ENCODE data around the gene KRT15. TPM values are rescaled to one million over a fixed set of nuclear protein-coding genes. Genes with fewer than 3 reads are reported as not detected.

KRT15 gene
- total RNA-seq, 1 donor from 2014 or later, result 0.79 TPM

DNA sequence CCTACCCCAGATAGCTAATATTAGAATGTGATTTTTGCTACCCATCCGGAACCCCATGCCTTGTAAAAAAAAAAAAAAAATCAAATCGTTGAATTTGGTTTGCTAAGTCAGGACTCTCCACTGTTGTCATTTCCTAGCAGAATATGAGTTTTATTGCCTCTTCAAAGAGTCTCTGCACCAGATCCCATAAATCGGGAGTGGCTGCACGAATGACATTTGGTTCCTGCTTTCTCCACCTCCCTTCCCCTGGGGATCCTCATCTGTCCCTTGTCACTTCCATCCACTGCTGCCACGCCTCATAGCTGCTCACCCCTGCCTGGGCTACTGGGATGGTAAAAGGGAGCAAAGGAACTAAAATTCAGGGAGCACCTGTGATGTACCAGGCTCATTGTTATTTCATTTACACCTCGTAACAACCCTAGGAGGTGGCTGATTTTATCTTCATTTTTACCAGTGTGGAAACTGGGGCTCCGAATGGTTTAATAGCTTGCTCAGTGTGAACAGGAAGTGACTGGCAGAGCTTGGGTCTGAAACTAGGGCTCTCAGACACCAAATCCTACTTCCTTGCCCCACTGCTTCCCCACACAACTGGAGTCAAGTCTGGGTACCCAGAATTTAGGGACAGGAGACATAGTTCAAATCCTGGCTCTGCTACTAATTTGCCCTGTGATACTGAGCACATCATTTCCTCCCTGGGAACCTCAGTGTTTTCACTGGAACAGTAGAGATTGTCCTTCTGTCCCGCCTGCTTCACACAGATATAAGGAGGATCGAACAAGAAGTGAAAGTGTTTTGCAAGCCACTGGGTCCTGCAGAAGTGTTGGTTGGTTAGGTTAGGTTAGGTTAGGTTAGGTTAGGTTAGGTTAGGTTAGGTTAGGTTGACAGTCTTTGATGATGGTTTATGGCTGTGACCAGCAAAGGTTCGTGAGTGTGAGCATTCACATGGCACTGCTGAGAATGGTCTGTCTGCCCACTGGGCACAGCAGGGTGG lies 28.4 kb downstream of the KRT15 start:
- Histone ChIP-seq H3K27me3 (ENCODE audit: insufficient read depth, low read length) (peaks cover 3% of the 10 kb centered on the region), H2AFZ (ENCODE audit: low read depth, low read length) (no peak overlapping the region), H3K36me3 (ENCODE audit: insufficient read depth, low read length) (no peaks in the 10 kb centered on the region), H3K4me1 (ENCODE audit: insufficient read depth, low read length) (peaks cover 14% of the 10 kb centered on the region), H3K9me3 (ENCODE audit: insufficient read depth, low read depth, low read length) (no peaks in the 10 kb centered on the region), H3K79me2 (ENCODE audit: insufficient read depth, low read length) (no peaks in the 10 kb centered on the region), H3K4me3 (ENCODE audit: insufficient read depth, low read depth, low read length) (no peak overlapping the region), H3K4me2 (ENCODE audit: low read length) (no peak overlapping the region), H3K9ac (ENCODE audit: low read length) (no peak overlapping the region), H3K27ac (ENCODE audit: low read depth, low read length) (no peak overlapping the region), H4K20me1 (ENCODE audit: insufficient read depth, low read length) (no peaks in the 10 kb centered on the region)
- Mint-ChIP-seq H3K36me3 (ENCODE audit: low read depth, unreplicated experiment) (peaks cover 2% of the 10 kb centered on the region), H3K27ac (ENCODE audit: unreplicated experiment) (no peak overlapping the region), H3K9me3 (ENCODE audit: unreplicated experiment) (no peaks in the 10 kb centered on the region), H3K4me1 (ENCODE audit: low read depth, unreplicated experiment) (peaks cover 14% of the 10 kb centered on the region), H3K27me3 (ENCODE audit: low read depth, unreplicated experiment) (peaks cover 51% of the 10 kb centered on the region), H3K4me3 (ENCODE audit: unreplicated experiment) (no peak overlapping the region)
- DNase-seq (ENCODE audit: low read depth), result no peak
- TF ChIP-seq, protein P1, sequence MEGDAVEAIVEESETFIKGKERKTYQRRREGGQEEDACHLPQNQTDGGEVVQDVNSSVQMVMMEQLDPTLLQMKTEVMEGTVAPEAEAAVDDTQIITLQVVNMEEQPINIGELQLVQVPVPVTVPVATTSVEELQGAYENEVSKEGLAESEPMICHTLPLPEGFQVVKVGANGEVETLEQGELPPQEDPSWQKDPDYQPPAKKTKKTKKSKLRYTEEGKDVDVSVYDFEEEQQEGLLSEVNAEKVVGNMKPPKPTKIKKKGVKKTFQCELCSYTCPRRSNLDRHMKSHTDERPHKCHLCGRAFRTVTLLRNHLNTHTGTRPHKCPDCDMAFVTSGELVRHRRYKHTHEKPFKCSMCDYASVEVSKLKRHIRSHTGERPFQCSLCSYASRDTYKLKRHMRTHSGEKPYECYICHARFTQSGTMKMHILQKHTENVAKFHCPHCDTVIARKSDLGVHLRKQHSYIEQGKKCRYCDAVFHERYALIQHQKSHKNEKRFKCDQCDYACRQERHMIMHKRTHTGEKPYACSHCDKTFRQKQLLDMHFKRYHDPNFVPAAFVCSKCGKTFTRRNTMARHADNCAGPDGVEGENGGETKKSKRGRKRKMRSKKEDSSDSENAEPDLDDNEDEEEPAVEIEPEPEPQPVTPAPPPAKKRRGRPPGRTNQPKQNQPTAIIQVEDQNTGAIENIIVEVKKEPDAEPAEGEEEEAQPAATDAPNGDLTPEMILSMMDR (IDR thresholded peaks at IDR 0.05; ENCODE audit: insufficient read depth, low read depth, low read length), result no peak
- TF ChIP-seq EZH2 (IDR thresholded peaks at IDR 0.05; ENCODE audit: insufficient read depth, low read length), result no peak
- no peak for FAIRE-seq

DNA sequence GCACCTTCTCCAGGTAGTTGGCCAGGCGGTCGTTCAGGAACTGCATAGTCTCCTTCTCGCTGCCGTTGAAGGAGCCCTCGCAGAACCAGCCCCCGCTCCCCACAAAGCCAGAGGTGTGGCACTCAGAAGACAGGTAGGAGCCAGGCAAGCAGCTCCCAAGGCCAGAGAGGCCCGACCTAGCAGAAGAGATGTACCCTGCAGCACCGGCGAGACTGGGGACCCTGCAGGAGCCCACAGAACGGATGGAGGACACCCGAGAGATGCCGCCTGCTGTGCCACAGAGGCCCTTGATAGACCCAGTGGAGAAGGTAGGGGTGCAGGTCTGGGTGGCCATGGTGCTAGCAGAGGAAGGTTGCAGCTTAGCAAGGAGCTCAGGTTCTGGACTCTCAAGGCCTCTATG lies 29.2 kb downstream of the KRT15 start, which contains the start of gene KRT36:
Gene KRT36 (minus strand): TSS at position 380 of the 400 bp plus-strand sequence. CDS start 46 bp downstream, at position 334.
- Mint-ChIP-seq H3K27me3 (ENCODE audit: low read depth, unreplicated experiment) (peaks cover 55% of the 10 kb centered on the region), H3K4me1 (ENCODE audit: low read depth, unreplicated experiment) (peaks cover 7% of the 10 kb centered on the region), H3K36me3 (ENCODE audit: low read depth, unreplicated experiment) (peaks cover 2% of the 10 kb centered on the region), H3K27ac (ENCODE audit: unreplicated experiment) (no peak within 1 kb of the TSS), H3K4me3 (ENCODE audit: unreplicated experiment) (no peak within 1 kb of the TSS), H3K9me3 (ENCODE audit: unreplicated experiment) (no peaks in the 10 kb centered on the region)
- H3K79me2 ChIP-seq (ENCODE audit: insufficient read depth, low read length), result no peaks in the 10 kb centered on the region
- H3K9ac ChIP-seq (ENCODE audit: low read length), result no peak within 1 kb of the TSS
- peaks cover 10% of the 10 kb centered on the region for H3K4me1 ChIP-seq (ENCODE audit: insufficient read depth, low read length)
- H3K4me2 ChIP-seq (ENCODE audit: low read length), result no peak within 1 kb of the TSS
- no peak within 1 kb of the TSS for H3K4me3 ChIP-seq (ENCODE audit: insufficient read depth, low read depth, low read length)
- H3K27me3 ChIP-seq (ENCODE audit: insufficient read depth, low read length), result peaks cover 3% of the 10 kb centered on the region
- H2AFZ ChIP-seq (ENCODE audit: low read depth, low read length), result no peak within 1 kb of the TSS
- no peak for FAIRE-seq
- no peaks in the 10 kb centered on the region for H3K9me3 ChIP-seq (ENCODE audit: insufficient read depth, low read depth, low read length)
- H3K36me3 ChIP-seq (ENCODE audit: insufficient read depth, low read length), result no peaks in the 10 kb centered on the region
- no peak for TF ChIP-seq EZH2 (IDR thresholded peaks at IDR 0.05; ENCODE audit: insufficient read depth, low read length)
- TF ChIP-seq, protein P1 (IDR thresholded peaks at IDR 0.05; ENCODE audit: insufficient read depth, low read depth, low read length), result no peak
- DNase-seq (ENCODE audit: low read depth), result no peak
- no peaks in the 10 kb centered on the region for H4K20me1 ChIP-seq (ENCODE audit: insufficient read depth, low read length)
- no peak within 1 kb of the TSS for H3K27ac ChIP-seq (ENCODE audit: low read depth, low read length)

Measured in astrocyte (in vitro differentiated cells and primary cell).